ENCODE measurements around the gene MAFG.

DNA sequence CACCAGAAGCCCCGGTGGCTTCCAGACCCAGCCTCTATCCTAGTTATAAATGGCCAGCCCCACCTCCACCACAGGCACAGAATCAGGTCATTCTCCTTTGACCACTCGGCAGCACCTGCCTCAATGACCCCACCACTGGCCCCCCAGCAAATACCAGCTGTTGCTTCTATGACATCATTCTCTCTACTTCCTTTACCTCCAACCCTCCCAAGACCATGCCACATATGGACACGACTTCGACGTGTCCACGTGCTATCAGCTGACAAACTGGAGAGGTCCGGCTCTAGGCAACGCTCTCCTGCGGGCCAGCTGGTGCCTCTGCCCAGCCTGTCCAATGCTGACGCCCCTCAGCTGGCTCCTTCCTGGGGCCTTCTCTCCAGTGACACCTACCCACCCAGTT lies 42.1 kb downstream of the MAFG start:
- TF ChIP-seq, protein P1, sequence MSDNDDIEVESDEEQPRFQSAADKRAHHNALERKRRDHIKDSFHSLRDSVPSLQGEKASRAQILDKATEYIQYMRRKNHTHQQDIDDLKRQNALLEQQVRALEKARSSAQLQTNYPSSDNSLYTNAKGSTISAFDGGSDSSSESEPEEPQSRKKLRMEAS (IDR thresholded peaks at IDR 0.05; ENCODE audit: insufficient read depth, insufficient read length) = no peak
- no peak for TF ChIP-seq JUN (IDR thresholded peaks at IDR 0.05; ENCODE audit: borderline replicate concordance, insufficient read depth, insufficient read length, low read depth)
- TF ChIP-seq, protein P2, sequence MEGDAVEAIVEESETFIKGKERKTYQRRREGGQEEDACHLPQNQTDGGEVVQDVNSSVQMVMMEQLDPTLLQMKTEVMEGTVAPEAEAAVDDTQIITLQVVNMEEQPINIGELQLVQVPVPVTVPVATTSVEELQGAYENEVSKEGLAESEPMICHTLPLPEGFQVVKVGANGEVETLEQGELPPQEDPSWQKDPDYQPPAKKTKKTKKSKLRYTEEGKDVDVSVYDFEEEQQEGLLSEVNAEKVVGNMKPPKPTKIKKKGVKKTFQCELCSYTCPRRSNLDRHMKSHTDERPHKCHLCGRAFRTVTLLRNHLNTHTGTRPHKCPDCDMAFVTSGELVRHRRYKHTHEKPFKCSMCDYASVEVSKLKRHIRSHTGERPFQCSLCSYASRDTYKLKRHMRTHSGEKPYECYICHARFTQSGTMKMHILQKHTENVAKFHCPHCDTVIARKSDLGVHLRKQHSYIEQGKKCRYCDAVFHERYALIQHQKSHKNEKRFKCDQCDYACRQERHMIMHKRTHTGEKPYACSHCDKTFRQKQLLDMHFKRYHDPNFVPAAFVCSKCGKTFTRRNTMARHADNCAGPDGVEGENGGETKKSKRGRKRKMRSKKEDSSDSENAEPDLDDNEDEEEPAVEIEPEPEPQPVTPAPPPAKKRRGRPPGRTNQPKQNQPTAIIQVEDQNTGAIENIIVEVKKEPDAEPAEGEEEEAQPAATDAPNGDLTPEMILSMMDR (IDR thresholded peaks at IDR 0.05; ENCODE audit: extremely low read depth in 1 of 2, insufficient read depth in 1 of 2, low read depth in 1 of 2, low read length in 2 of 2) = no peak
- no peak for TF ChIP-seq EZH2 (IDR thresholded peaks at IDR 0.05; ENCODE audit: borderline replicate concordance, low read depth, low read length, severe bottlenecking)
- TF ChIP-seq POLR2A (IDR thresholded peaks at IDR 0.05; ENCODE audit: low read depth, low read length) = no peak

Data from endothelial cell of umbilical vein (primary cell).